Spinal cord (tissue), 10 donors: ENCODE measurements around the gene TSPAN15. TPM values are rescaled to one million over a fixed set of nuclear protein-coding genes. Genes with fewer than 3 reads are reported as not detected.

ENCODE experiments used
- DNase-seq, 6 donors: peaks; one replicate each; pipeline versions ENCODE4 v3.0.0 to v3.0.0-alpha.2; 2013 to 2015; ENCODE audit warnings: low spot score in 6 of 6, low read depth in 4 of 6
- H3K27ac ChIP-seq: one replicate; pipeline ENCODE4 v1.5.1; 2013; ENCODE audit warnings: low read depth, low read length, control low read depth
- H3K27me3 ChIP-seq: one replicate; pipeline ENCODE4 v1.6.1; 2013; ENCODE audit warnings: low read length; ENCODE audit not compliant: control insufficient read depth, insufficient read depth
- H3K36me3 ChIP-seq: one replicate; pipeline ENCODE4 v1.6.1; 2013; ENCODE audit warnings: low read length; ENCODE audit not compliant: control insufficient read depth, insufficient read depth
- H3K4me1 ChIP-seq: one replicate; pipeline ENCODE4 v1.6.1; 2013; ENCODE audit warnings: low read length; ENCODE audit not compliant: control insufficient read depth, insufficient read depth
- H3K4me3 ChIP-seq: one replicate; pipeline ENCODE4 v1.5.1; 2013; ENCODE audit warnings: low read depth, low read length, control low read depth
- H3K9me3 ChIP-seq: one replicate; pipeline ENCODE4 v1.6.1; 2013; ENCODE audit warnings: low read length; ENCODE audit not compliant: control insufficient read depth, insufficient read depth
- WGBS: methylation state at CpG from one replicate; pipeline ENCODE4 v1.1.5; 2013; ENCODE audit warnings: missing lambda C conversion rate; ENCODE audit not compliant: insufficient coverage; 5-methylcytosine and 5-hydroxymethylcytosine counted together
- polyA plus RNA-seq, 2 donors: library from polyadenylated mRNA; unstranded; fragments of 120-200 nt; gene quantifications; one replicate each; pipeline ENCODE4 v1.2.1, GENCODE V29; 2013; ENCODE audit not compliant: insufficient read length in 2 of 2
- total RNA-seq, 2 donors: library from RNA; depleted of rRNA in 1 of 2; stranded (reverse); fragments of 120-200 nt in 1 of 2; fragments of >200 nt in 1 of 2; gene quantifications; one replicate each; pipeline versions ENCODE4 v1.2.3 to v1.2.4, GENCODE V29; 2013 to 2014
- donor health status: healthy.

TSPAN15 gene
- total and polyA plus RNA-seq, 4 donors = 23.0 to 42.7 (median 26.5) TPM

GRCh38 chr10:69415951-69416350, 35.3 kb upstream of the TSPAN15 start:
- H3K27ac ChIP-seq = no peak overlapping the region
- H3K36me3 ChIP-seq = no peaks in the 10 kb centered on the region
- 91% methylated on average over 10 of the region's 10 CpGs for WGBS
- H3K4me3 ChIP-seq = no peak overlapping the region
- DNase-seq = no peak
- H3K9me3 ChIP-seq = no peaks in the 10 kb centered on the region
- peaks cover 26% of the 10 kb centered on the region for H3K4me1 ChIP-seq
- no peaks in the 10 kb centered on the region for H3K27me3 ChIP-seq

- peaks cover 26% of the 10 kb centered on the region for H3K4me1 ChIP-seq
- no peak within 1 kb of the TSS for H3K27ac ChIP-seq
- WGBS = 69% methylated on average over 9 of the region's 10 CpGs
Measured at GRCh38 chr10:69416695-69417094, 34.6 kb upstream of the TSPAN15 start, which contains the start of gene TACR2. TSS of gene TACR2 (minus strand) at chr10:69416918. CDS start at chr10:69416323, 595 bp downstream.

GRCh38 chr10:69417542-69417941, 33.7 kb upstream of the TSPAN15 start:
- no peaks in the 10 kb centered on the region for H3K9me3 ChIP-seq
- H3K36me3 ChIP-seq = no peaks in the 10 kb centered on the region
- 82% methylated on average over 10 of the region's 11 CpGs for WGBS
- H3K27me3 ChIP-seq = no peaks in the 10 kb centered on the region
- H3K4me3 ChIP-seq = no peak overlapping the region
- H3K27ac ChIP-seq = no peak overlapping the region
- no peak for DNase-seq
- H3K4me1 ChIP-seq = peaks cover 26% of the 10 kb centered on the region

More at GRCh38 chr10:69416695-69417094, 34.6 kb upstream of the TSPAN15 start, which contains the start of gene TACR2:
- H3K9me3 ChIP-seq = no peaks in the 10 kb centered on the region
- no peaks in the 10 kb centered on the region for H3K36me3 ChIP-seq
- no peaks in the 10 kb centered on the region for H3K27me3 ChIP-seq
- H3K4me3 ChIP-seq = no peak within 1 kb of the TSS
- no peak for DNase-seq

- H3K36me3 ChIP-seq = no peaks in the 10 kb centered on the region
- WGBS = 61% methylated on average over 5 of the region's 8 CpGs
- H3K27me3 ChIP-seq = no peaks in the 10 kb centered on the region
- no peak for DNase-seq
- peaks cover 23% of the 10 kb centered on the region for H3K4me1 ChIP-seq
- H3K27ac ChIP-seq = no peak overlapping the region
- H3K9me3 ChIP-seq = no peaks in the 10 kb centered on the region
- no peak overlapping the region for H3K4me3 ChIP-seq
Measured at GRCh38 chr10:69418052-69418752, 33.1 kb upstream of the TSPAN15 start.

GRCh38 chr10:69419096-69419743, 32.0 kb upstream of the TSPAN15 start:
- Histone ChIP-seq H3K4me1 (peaks cover 20% of the 10 kb centered on the region), H3K27ac (no peak overlapping the region), H3K4me3 (no peak overlapping the region), H3K9me3 (no peaks in the 10 kb centered on the region), H3K36me3 (no peaks in the 10 kb centered on the region), H3K27me3 (no peaks in the 10 kb centered on the region)
- 92% methylated on average over 18 of the region's 18 CpGs for WGBS
- no peak for DNase-seq

GRCh38 chr10:69419744-69420126, 31.5 kb upstream of the TSPAN15 start:
- Histone ChIP-seq H3K36me3 (no peaks in the 10 kb centered on the region), H3K4me1 (peaks cover 20% of the 10 kb centered on the region), H3K4me3 (no peak overlapping the region), H3K27me3 (no peaks in the 10 kb centered on the region), H3K27ac (no peak overlapping the region), H3K9me3 (no peaks in the 10 kb centered on the region)
- no peak for DNase-seq
- WGBS = 90% methylated on average over 10 of the region's 11 CpGs

GRCh38 chr10:69421611-69422308, 29.5 kb upstream of the TSPAN15 start:
- no peak for DNase-seq
- H3K27me3 ChIP-seq = no peaks in the 10 kb centered on the region
- no peaks in the 10 kb centered on the region for H3K36me3 ChIP-seq
- WGBS = 82% methylated on average over 12 of the region's 13 CpGs
- H3K27ac ChIP-seq = no peak overlapping the region
- no peak overlapping the region for H3K4me3 ChIP-seq
- no peaks in the 10 kb centered on the region for H3K9me3 ChIP-seq
- peaks cover 18% of the 10 kb centered on the region for H3K4me1 ChIP-seq

GRCh38 chr10:69422676-69423075, 28.6 kb upstream of the TSPAN15 start:
- 69% methylated on average over 1 of the region's 4 CpGs for WGBS
- no peak for DNase-seq

GRCh38 chr10:69425041-69425440, 26.2 kb upstream of the TSPAN15 start:
- H3K4me1 ChIP-seq = no peaks in the 10 kb centered on the region
- H3K27ac ChIP-seq = no peak overlapping the region
- DNase-seq = no peak
- no peak overlapping the region for H3K4me3 ChIP-seq
- no peaks in the 10 kb centered on the region for H3K27me3 ChIP-seq
- no CpG with 5 or more reads among the region's 2 CpGs for WGBS
- no peaks in the 10 kb centered on the region for H3K9me3 ChIP-seq
- H3K36me3 ChIP-seq = no peaks in the 10 kb centered on the region

More at GRCh38 chr10:69422676-69423075, 28.6 kb upstream of the TSPAN15 start:
- Histone ChIP-seq H3K27ac (no peak overlapping the region), H3K36me3 (no peaks in the 10 kb centered on the region), H3K9me3 (no peaks in the 10 kb centered on the region), H3K27me3 (no peaks in the 10 kb centered on the region), H3K4me3 (no peak overlapping the region), H3K4me1 (peaks cover 9% of the 10 kb centered on the region)
